Naive thymus-derived CD8-positive, alpha-beta T cell (primary cell): ENCODE results near the gene FTSJ1. TPM values are rescaled to one million over a fixed set of nuclear protein-coding genes. Genes with fewer than 3 reads are reported as not detected.

ENCODE experiments used
- polyA plus RNA-seq, 3 donors: library from polyadenylated mRNA; unstranded; fragments of 300-500 nt; fragmentation: Illumina TruSeq; gene quantifications; one replicate each; pipeline ENCODE4 v1.2.3, GENCODE V29; 2021
- total RNA-seq, 8 experiments: library from RNA in 2 of 8; stranded (reverse) in 2 of 8; gene quantifications; one replicate each; pipeline ENCODE4 v1.2.3 and lab custom pipeline; 2021 to 2026

The FTSJ1 gene
- total and polyA plus RNA-seq, 5 experiments from 2014 or later, result 50.6 to 63.4 (median 61.5) TPM

Other genes starting within 250 kb of the FTSJ1 start
- not detected for gene SSX1, start 220.8 kb upstream of the FTSJ1 start, total RNA-seq
- not detected for gene SSX1, start 220.8 kb upstream of the FTSJ1 start, polyA plus RNA-seq
- gene SSX3, start 119.5 kb upstream of the FTSJ1 start, total RNA-seq, result not detected
- not detected for gene SSX3, start 119.5 kb upstream of the FTSJ1 start, polyA plus RNA-seq
- gene SSX4, start 92.7 kb upstream of the FTSJ1 start, total RNA-seq, result not detected
- gene SSX4, start 92.7 kb upstream of the FTSJ1 start, polyA plus RNA-seq, result not detected
- not detected for gene SSX4B, start 64.2 kb upstream of the FTSJ1 start, total RNA-seq
- not detected for gene SSX4B, start 64.2 kb upstream of the FTSJ1 start, polyA plus RNA-seq
- 10 to 100 TPM; 17.0 to 18.2 TPM for gene SLC38A5, start 5.9 kb upstream of the FTSJ1 start, total RNA-seq
- gene SLC38A5, start 5.9 kb upstream of the FTSJ1 start, polyA plus RNA-seq, result 10 to 100 TPM; 11.9 to 18.6 (median 14.0) TPM
- gene PORCN, start 32.8 kb downstream of the FTSJ1 start, total RNA-seq, result 10 to 100 TPM; 18.1 to 18.2 TPM
- 10 to 100 TPM; 10.4 to 14.9 (median 12.9) TPM for gene PORCN, start 32.8 kb downstream of the FTSJ1 start, polyA plus RNA-seq
- 10 to 100 TPM; 30.7 to 36.9 TPM for gene EBP, start 45.6 kb downstream of the FTSJ1 start, total RNA-seq
- gene EBP, start 45.6 kb downstream of the FTSJ1 start, polyA plus RNA-seq, result 10 to 100 TPM; 77.0 to 88.8 (median 85.2) TPM
- gene TBC1D25, start 63.5 kb downstream of the FTSJ1 start, total RNA-seq, result 10 to 100 TPM; 24.4 to 25.9 TPM
- 10 to 100 TPM; 14.3 to 19.3 (median 18.0) TPM for gene TBC1D25, start 63.5 kb downstream of the FTSJ1 start, polyA plus RNA-seq
- 100 to 1,000 TPM; 204 to 209 TPM for gene RBM3, start 98.3 kb downstream of the FTSJ1 start, total RNA-seq
- gene RBM3, start 98.3 kb downstream of the FTSJ1 start, polyA plus RNA-seq, result 100 to 1,000 TPM; 206 to 235 (median 235) TPM
- gene WDR13, start 121.3 kb downstream of the FTSJ1 start, total RNA-seq, result 10 to 100 TPM; 49.5 to 51.5 TPM
- 10 to 100 TPM; 32.2 to 45.5 (median 40.6) TPM for gene WDR13, start 121.3 kb downstream of the FTSJ1 start, polyA plus RNA-seq
- 10 to 100 TPM; 98.4 to 99.7 TPM for gene WAS, start 207.6 kb downstream of the FTSJ1 start, total RNA-seq
- 10 to 100 TPM; 13.9 to 25.1 (median 19.7) TPM for gene WAS, start 207.6 kb downstream of the FTSJ1 start, polyA plus RNA-seq
- 1 to 10 TPM; 9.4 to 9.8 TPM for gene SUV39H1, start 220.5 kb downstream of the FTSJ1 start, total RNA-seq
- 10 to 100 TPM in 2 of 3 donors, 1 to 10 TPM in 1; 9.8 to 13.9 (median 10.2) TPM for gene SUV39H1, start 220.5 kb downstream of the FTSJ1 start, polyA plus RNA-seq